ENCODE results near the gene UBAC2.
"Not testable (repeated sequence)": the region's sequence is repeated elsewhere in the genome, so short reads cannot be mapped to it uniquely, and the experiment has no call there.

The UBAC2 gene

DNA sequence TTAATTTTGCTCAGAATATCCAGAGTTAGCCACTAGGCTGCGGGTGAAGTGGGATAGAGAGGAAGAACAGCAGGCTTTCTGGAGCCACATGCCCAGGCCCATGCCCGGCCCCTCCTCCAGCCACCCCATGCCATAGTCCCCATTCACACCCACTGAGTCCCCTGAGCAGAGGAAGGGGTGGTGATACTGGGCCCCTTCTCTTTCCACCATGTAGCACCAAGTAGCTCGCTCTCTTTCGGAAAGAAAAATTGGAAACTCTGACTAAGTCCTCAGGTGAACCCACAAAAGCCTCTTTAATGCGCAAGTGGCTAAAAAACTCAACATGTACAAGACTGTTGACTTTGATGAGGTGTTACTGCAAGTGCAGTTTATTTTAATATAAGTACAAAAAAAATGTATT is 183.3 kb downstream of the UBAC2 start:
- DNase-seq, result no peak

DNA sequence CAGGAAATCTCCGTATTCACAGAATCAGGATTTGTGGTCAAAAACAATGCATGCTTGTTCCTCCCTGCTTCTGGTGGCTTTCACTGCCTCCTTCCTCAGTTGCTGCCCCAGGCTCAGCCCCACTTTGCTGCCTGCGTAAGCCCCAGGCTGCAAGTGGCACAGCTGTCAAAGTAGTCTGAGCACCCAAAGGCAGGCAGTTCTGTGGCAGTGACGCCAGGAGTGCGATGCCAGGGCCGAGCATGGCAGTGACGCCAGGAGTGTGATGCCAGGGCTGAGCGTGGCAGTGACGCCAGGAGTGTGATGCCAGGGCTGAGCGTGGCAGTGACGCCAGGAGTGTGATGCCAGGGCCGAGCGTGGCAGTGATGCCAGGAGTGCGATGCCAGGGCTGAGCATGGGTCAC is 183.8 kb downstream of the UBAC2 start:
- DNase-seq, result no peak

- no peak for DNase-seq
Observed at GRCh38 chr13:99385161-99385560, 184.5 kb downstream of the UBAC2 start.

DNA sequence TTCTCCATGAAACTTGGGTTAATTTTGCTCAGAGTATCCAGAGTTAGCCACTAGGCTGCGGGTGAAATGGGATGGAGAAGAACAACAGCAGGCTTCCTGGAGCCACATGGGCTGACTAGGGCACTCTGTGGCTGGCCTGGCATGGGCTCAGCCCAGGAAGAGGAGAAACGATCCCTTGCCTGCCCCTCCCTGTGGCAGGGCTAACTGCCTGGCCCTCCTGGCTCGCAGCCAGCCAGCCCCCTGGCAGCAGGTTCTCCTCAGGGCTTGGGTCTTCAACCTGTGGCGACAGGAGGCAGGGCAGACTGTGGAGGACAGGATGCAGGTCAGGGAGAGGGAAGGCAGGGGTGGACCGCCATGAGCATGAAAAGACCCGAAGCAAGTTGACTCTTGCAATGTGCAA is 185.3 kb downstream of the UBAC2 start:
- DNase-seq, result no peak

DNA sequence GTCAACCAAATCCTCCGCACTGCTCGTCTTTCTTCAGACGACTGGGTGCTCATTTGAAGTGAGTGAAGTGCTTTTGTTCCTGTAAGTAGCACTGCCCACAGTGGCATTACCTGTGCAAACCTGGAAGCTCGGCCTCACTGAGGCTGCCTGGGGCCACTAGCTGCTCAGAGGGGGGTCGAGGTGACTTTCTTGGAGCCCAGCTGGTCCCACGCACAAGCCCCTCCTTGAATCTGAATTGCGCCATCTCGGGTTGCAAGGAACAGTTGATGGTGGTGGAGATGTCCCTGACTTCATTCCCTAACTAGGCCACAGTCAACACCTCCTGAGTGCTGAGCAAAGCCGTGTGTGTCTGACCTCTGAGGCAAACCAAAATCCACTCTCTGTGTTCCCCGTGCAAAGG is 185.8 kb downstream of the UBAC2 start:
- DNase-seq, result no peak

DNA sequence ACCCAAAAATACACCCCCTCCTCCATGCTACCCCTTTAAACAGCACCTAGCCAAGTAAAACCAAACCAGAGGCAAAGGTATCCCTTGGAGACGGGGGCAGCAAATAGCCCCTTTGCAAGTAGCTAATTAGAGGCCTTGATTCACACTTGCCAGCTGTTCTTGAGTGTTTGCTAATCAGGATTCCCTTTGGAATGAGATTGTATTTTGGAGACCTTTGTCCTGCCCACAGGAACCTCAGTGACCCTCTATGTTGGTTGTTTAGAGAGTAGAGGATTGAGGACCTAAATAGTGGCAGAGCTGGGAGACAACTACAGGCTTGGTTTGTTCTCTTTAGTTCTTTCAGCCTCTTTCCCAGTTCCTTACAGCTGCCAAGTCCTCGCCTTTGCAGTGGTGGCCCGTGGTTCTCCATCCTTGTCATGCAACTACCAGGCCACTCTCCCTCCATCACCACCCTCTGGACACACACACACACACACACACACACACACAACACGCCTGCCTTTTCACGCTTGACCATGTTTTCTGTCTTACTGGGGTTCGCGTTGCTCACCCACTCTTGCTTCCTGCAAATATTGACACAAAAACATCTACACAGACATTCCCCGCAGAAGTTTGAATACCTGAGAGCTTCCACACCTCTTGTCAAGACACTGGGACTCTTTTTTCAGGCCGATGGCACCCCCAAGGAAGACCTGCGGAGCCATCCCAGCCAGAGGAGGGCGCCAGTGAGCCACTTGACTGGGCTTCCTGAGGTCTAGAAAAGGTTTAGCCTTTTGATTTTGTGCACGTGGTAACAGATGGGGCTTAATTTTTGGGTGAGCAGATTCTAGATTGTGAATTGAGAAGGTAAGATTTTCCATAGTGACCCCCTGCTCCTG is 186.5 kb downstream of the UBAC2 start:
- DNase-seq, result no peak

DNA sequence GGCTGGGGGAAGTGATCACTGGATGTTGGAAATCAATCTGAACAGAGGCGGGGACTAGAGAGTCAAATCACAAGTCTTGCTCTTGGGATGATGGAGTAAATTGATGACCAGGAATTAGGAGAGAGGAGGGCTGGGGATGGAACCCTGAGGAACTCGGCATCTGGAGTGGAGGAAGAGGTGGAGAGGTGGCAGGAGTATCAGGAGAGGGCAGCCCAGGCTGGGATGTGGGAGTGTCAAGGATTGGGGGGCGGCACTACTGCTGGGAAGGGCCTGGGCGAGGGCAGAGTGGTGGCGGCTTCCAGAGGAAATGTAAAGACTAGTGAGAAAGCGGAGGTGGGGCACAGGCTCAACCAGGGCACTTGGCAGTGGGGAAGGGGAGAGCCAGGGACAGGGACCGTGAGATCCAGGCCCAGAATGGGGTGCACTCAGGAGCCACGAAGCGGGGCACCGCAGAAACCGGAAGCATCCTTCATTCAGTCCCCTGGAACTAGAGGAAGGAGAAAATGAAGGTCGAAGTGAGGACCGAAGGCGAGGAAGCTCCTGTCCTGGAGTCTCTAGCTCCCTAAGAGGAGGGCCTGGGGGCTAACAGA is 187.8 kb downstream of the UBAC2 start:
- DNase-seq, result no peak

GRCh38 chr13:99389094-99389493 is 188.4 kb downstream of the UBAC2 start:
- DNase-seq, result not testable (repeated sequence)

- DNase-seq, result no peak
Observed at GRCh38 chr13:99389520-99390304, 189.1 kb downstream of the UBAC2 start.

DNA sequence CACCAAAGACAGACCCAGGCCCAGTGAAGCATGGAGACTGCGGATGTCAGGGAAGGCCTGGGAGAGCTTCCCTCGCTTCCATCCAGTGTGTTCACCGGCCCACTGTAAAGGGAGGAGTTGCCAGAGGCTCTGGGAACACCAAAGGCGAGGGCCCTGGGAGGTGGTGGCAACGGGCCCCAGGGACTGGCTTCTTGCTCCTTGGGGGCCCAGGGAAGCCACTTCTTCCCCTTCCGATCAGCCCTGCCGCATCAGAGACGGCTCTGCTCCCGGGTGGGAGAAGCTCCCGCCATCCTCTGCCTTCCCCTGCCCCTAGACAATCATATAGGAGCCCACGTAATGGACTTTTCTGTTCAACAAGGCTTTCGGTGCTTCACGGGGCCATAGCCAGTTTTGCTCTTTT is 189.9 kb downstream of the UBAC2 start:
- DNase-seq, result no peak

GRCh38 chr13:99391781-99392469 is 191.3 kb downstream of the UBAC2 start:
- DNase-seq, result no peak

DNA sequence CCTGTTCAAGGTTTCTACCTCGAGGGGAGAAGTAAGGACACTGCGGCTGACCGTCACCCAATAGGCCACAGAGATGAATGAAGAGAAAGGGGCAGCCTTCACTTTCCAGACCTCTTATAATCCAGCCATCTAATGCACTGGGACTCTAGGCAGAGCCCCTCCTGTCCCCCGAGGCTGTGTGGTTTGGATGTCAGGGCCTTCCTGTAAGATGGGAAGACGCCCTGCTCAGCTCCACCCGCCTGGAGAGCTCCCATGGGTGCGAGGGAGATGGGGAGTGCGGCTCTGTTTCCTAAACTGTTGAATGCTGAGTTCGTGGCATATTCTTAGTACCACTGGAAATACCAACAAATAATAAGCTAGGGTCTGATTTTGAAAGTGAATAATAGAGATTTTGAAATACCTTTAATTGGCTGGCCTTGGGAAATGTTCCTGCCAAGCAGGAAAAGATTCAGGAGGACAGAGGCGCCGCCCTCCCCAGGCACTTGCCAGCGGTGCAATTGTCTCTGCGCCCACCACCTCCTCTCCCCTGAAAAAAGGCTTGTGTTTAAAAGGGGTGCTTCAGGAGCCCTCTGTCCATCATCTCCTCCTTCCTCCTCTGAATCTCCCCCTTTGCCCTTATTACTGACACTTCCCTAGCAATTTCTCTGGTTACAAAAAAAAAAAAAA is 191.9 kb downstream of the UBAC2 start:
- DNase-seq, result no peak

GRCh38 chr13:99393391-99393790 is 192.7 kb downstream of the UBAC2 start:
- not testable (repeated sequence) for DNase-seq

- no peak for DNase-seq
Observed at GRCh38 chr13:99393791-99394735, 193.4 kb downstream of the UBAC2 start.

DNA sequence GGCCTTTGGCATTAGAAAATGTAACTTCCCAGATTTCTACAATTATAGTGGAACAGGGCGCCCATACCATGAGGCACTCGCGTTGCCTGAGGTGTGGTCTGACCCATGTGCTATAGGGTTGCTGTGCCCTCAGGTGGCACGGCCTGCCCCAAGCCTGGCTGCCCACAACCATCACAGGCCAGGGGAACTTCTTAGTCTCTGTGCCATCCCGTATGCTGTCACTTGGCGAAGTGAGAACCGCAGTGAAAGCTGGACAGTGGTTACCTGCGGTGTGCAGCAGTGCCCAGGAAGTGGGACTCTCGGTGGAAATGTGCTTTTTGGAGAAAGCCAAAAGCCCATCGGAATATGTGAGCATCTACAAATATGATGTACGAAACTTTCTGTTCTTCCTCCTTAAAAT is 194.8 kb downstream of the UBAC2 start:
- no peak for DNase-seq

GRCh38 chr13:99396446-99396845 is 195.8 kb downstream of the UBAC2 start:
- no peak for DNase-seq

GRCh38 chr13:99398071-99398470 is 197.4 kb downstream of the UBAC2 start:
- no peak for DNase-seq

- no peak for DNase-seq
Observed at GRCh38 chr13:99398916-99399622, 198.4 kb downstream of the UBAC2 start.

GRCh38 chr13:99399623-99399974 is 198.9 kb downstream of the UBAC2 start:
- DNase-seq, result no peak

- no peak for DNase-seq
Observed at GRCh38 chr13:99403458-99403971, 202.9 kb downstream of the UBAC2 start.

Measured in SIG-M5 (cell line).